GM18909 (cell line): ENCODE results near the gene DMRTB1.

ENCODE experiments used
- ATAC-seq: cut with Tn5 transposase; IDR thresholded peaks from one replicate; pipeline ENCODE4 v1.9.1; 2021; ENCODE audit warnings: mild to moderate bottlenecking; ENCODE audit not compliant: unreplicated experiment, poor library complexity

The DMRTB1 gene

DNA sequence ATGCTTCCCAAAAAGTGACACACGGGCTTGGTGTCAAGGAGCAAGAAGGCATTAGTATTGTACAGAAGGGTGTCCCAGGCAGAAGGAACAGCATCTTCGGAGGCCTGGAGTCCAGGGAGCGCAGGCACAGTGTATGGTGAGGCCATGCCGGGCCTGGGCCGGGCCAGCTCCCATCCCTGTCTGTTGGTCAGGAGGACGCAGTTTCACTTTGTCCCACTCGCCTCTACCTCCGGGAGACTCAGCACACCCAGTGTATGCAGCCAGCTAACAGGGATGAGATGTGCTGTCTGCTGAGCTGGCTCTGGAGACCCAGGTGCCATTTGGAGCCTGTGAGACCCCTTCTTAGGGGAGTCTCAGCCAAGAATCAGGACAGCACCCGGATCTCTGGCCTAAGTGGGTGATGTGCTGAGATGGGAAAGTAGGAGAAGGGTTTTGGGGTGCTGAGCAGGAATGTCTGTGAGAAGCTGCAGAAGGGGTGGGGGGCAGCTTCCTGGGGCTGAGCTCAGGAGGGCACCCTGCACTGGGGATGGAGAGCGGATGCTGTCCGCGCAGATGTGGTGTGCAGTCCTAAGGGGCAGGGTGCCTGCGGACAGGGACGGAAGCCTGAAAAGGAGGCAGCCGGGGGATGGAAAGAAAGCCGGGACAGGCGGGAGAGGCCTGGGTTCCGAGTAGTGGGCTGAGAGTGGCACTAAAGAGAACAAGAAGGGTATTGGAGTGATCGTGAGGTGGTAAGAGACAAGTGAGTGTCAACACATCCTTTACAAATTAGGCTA, 25.7 kb downstream of the DMRTB1 start:
- ATAC-seq: no peak

DNA sequence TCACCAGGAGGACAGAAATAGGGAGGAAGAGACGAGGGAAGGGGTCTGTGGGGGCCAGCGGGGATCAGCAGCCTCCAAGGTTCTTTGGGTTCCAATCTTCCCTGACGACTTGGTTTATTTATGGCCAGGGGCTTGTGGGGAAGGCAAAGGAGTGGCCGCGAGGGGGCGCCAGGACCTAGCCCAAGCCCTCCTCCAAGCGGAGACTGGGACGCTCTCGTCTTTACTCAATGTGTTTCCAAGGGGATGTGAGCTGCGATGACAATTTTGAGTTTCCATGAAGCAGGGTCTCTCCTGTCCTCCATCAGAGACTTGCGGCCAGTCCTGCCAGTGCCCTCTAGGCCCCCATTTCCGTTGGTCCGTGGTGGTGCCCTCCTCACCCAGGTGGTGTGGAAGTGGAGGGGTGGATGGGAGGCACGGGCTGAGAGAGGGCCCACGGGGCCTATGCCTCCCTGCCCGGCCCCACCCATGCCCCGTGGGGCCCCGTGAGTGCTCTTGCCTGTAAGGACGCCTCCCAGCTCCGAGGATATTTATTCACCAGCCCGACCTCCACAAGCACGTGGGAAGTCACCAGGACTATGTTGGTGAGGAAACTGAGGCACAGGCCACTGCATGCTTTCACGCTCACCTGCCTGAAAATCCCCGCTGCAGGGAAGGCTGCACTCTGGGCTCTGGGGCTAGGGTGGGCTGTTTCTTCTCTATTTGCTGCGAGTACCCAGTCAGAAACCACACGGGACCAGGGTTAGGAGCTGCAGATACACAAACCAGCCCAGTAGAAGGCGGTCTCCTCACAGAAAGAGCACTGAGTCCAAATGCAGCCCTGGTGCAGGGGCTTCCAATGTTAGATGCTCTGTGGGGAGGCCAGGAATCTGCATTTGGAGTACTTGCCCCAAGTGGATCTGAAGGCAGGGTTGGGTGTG, 26.5 kb downstream of the DMRTB1 start:
- no peak for ATAC-seq

DNA sequence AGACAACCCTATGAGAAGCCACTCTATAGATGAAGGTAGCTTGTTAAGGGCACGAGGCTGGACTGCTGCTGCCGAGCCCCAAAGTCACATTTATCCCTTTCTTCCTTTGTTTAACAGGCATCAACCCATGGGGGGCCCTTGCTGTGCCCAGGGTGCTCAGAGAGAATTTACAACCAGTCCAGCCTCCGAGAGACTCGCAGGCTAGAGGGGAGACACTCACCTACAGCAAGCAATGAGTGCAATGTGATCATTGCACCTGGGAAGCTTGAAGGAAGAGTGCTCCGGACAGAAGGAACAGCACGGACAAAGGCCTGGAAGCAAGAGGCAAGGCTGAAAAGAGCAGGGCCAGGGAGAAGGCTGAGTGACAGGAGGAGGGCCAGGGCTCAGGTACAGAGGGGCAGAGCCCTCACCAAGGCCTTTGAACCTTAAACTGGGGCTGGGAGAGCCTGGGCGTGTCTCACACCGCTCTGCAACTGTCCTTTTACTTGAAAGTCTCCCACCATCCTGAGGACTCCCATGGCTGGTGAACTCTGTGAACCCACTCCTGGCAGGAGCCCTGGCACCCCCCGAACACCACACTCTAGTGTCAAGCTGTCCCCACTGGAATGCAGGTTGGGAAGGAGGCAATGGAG, 27.3 kb downstream of the DMRTB1 start:
- no peak for ATAC-seq

DNA sequence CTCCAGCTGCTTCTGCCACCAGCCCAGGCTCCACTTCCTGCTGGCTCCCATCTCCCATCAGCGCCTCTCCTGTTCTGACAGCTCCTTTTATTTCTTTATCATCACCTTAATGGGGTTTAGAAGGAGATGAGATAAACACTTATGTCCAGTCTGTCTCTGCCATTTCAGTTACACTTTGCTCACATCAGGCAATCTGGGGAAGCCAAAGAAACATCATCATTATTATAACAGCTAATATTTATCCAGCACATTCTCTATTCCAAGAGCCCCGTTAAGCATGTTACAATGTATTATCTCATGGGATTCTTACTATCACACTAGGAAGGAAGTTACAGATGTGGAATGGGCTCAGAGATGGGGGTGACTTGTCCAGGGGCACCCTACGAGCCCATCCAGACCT, 31.2 kb downstream of the DMRTB1 start:
- ATAC-seq: no peak

DNA sequence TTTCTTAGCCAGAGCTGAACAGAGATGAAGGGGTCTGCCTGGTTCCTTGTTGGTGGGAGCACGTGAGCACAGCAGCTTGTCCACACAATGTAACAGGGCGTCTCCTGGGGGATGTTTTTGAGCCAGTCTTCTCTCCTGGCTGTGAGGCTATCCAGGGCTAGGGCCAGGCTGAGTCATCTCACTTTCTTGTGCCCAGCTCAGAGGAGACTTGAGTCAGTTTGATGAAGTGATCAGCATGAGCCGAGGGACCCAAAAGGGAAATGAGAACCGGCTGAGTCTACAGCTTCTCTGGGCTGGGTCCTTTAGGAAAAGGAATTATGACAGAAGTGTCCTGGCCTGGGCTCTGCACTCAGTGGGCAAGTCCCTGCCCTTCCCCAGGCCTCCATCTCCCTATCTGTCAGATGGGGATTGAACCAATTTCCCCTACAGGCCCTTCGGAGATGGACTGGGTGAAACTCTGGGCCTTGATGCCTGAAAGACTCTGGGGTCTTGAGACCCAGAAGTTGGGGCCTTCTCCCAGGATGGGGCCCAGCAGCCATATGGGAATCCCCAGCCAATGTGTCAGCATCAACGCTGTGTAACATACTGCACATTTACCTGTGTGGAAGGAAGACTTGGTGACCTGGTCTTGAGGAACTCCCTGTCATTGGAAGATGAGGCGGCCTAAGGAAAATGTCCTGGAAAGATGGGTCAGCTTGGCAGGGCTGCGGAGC, 36.6 kb downstream of the DMRTB1 start:
- ATAC-seq: no peak

DNA sequence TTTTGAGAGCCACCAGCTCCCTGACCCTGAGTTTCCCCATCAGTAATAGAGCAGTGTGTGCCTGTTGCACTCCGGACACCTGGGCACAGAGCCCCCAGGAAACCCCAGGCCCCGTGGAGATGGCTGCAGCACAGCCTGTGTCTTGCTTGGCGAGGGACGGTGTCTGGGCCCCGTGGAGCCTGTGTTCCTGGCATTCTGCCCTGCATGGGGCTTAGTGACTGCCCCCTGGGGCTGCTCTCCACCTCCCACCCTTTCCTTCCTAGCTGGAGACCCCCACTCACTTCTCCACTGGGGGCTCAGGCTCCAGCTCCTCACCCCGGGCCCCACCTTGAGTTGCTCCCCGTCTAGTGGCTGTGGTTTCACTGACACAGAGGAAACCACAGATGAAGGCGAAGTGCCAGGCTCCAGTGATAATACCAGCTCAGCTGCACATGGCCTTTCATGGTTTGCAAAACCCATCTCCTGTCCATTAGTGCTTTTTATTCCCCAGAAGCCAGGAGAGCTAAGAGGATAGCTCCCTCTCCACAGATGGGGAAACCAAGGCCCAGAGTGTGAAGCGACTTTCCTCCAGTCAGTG, 39.4 kb downstream of the DMRTB1 start:
- no peak for ATAC-seq

DNA sequence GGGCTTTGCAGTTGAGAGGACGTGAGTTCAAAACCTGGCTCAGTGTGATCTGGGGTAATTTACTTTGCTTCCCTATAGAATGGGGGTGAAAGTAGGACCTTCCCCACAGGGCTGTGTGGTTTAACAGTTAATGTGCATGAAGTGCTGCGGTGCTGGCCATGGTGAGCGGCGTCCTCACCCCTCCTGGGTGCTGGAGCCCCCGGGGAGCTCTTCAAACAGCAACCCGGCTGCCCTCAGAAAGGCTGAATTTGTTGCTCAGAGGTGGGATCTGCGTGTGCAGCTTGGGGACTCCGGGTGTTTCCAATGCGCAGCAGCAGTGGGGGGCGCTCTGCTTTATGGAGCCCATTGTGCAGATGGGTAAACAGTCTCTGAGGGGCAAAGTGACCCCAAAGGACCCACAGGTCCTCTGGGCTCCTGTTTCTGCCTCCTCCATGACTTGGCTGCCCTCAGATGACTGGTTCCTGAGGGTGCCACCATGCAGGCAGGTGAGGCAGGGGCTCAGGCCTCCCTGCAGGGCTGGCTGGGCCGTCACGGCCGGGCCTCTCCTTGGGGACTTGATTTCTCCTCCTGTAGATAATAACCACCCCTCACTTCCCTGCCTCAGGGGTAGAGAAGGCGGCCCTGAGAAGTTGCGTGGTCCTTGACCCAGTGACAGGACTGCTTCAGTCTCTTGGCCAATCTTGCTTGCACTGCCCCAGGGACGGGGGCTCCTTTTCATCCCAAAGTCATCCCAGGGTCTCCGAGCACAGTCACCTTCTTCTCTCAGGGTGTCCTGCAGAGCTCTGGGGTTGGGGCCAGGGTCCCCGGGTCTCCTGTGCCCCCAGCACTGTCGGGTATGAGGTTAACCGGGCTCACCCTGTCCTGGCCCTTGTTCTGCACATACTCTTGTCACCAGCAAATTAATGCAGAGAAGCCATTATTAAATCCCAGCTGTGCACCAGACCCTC, 40.3 kb downstream of the DMRTB1 start:
- no peak for ATAC-seq

DNA sequence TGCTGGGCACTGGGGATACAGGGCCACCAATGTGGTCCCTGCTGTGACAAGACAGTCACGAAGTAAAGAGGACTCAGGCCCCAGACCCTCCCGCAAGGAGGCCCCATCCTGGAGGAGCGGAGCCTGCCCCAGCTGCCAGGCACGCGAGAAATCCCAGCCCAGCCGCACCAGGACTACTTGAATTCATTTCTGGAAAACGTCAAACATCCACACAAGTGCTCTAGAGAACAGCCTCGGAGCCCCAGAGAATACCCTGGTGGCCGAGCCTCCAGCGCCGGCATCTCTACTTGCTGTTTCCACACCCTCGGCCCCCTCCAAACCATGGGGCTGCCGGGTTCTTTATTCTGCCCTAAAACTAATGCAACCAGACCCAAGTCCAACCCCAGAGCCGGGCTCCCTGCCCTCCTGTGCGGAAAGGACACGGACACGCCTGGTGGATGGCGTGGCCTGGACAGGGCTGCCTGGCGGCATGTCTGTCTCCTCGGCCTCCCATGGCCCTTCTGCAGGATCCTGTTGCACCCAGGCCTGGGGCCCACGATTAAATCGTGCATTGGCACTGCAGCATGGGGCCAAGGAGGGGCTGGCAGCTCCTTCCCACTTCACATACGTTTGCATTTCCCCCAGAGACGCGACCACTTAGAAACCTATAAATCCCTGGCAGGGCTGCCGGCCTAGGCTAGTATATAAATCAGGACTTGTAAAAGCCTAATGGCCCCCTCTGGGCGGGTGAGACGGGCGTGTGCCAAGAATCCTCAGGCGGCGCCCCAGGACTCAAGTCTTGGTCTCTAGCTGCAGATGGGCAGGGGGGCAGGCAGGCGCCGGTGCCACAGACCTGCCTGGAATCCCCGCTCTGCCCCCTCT, 41.2 kb downstream of the DMRTB1 start:
- no peak for ATAC-seq

DNA sequence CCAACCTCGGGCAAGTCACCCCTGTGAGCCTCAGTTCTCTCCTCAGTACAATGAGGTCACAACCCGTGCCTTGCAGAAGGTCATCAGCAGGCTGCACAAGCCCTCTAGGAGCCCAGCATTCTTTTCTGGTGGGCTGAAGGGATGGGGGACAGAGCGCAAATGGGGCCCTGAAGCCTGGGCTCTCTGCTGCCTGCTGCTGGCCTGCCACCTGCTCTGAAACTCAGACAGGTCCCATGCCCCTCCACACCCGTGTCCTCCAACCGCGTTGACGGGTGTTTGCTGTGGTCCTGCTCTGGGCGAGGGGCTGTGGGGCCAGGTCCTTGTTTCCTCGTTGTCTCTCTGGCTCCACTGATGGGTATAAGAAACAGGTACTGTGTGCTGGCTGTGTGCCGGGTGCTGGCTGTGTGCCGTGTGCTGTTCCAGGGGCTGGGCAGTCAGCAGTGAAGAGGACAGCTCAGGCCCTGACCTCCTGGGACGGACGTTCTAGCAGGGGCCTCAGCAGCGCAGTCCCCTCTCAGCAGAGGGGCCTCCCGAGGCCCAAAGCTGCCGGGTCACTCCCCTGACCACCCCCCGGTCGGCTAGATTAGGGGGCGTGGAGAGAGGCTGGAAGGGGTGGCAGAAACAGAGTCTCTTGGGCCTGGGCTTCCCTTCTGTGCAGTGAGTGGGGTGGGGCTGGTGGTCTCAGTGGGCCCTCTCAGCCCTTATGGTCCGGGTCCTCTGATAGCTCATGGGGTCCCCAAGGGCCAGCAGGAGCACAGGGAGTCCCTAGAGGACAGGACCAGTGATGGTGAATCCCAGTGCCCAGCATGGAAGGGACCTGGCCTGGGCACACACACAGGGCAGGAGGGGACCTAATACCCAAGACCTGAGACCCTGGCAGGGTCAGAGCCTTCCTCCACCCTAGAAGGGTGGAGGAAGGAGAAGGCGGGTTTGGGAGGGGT, 42.1 kb downstream of the DMRTB1 start:
- no peak for ATAC-seq

DNA sequence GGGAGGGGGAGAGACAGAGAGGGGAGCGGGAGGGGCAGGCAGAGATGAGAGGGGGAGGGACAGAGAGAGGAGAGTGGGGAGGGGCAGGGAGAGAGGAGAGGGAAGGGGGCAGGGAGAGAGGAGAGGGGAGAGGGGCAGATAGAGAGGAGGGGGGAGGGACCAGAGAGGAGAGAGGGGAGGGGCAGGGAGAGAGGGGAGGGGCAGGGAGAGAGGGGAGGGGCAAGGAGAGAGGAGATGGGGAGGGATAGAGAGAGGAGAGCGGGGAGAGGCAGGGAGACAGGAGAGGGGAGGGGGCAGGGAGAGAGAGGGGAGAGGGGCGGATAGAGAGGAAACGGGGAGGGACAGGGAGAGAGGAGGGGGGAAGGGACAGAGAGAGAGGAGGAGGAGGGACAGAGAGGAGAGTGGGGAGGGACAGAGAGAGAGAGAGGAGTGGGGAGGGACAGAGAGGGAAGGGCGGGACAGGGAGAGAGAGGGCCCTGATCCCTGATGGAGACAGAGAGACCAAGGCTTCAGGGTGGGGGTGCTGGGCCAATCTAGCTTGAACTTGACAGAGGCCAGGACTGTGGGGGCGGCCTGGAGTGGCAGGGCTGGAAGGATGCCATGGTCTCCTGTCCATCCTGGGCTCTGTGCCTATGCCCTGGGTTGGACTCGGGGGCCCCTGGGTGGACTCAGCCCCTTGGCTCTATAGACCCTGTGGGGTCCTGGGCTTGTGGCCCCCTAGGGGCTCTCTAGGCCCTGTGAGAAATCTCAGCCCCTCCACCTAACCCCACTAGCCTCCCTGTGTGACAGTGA, 43.6 kb downstream of the DMRTB1 start:
- ATAC-seq: no peak

DNA sequence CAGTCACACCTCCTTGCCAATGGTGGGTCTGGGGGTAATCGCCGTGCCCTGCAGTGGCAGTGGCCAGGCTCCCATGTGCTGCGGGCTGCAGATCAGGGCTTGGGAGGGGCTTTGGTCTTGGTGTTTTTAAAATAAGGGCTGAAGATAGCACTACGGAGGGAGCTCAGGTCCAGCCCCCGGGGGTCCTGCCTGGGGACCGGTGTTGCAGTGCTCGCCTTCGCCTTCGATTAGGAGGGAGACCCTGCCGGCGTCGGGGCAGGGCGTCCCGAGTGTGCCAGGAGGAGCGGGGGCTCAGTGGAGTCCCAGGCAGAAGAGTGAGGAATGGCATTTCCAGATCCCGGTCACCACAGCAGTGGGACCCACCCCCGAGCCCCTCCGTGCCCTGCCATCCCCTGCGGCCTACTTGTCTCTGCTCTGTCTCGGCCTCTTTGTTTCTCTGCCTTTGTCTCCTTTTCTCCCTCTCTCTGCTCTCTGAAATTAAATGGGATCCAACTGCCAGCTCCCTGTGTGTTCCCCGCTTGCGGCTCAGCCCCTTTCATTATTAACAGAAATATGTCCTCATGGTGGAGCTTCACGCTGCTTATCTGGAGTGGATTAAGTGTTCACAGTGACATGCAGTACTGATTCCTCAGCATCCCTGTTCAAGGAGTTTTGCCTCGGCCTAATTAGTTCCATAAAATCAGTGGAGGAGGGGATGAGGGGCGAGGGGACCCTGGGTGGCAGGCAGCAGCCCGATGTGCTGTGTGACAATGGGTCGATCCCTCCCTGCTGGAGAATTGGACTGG, 44.4 kb downstream of the DMRTB1 start:
- ATAC-seq: no peak

DNA sequence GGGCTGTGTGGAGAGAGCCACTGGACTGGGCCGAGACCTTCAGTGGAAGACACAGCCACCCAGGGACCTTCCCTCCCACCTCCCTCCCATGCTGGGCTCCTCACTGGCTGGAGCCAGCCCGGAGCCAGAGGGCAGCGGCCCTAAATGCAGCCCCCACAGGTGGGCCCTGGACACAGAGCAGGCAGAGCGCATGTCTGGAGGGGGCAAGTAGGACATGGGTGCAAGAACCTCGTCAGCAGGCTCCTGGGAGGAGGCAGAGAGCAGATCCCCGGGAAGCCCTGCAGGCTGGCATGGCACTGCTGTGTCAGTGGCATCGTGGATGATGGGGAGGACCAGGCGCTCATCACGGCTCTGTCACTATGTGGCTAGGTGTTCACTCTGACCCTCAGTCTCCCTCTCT, 45.7 kb downstream of the DMRTB1 start:
- no peak for ATAC-seq

DNA sequence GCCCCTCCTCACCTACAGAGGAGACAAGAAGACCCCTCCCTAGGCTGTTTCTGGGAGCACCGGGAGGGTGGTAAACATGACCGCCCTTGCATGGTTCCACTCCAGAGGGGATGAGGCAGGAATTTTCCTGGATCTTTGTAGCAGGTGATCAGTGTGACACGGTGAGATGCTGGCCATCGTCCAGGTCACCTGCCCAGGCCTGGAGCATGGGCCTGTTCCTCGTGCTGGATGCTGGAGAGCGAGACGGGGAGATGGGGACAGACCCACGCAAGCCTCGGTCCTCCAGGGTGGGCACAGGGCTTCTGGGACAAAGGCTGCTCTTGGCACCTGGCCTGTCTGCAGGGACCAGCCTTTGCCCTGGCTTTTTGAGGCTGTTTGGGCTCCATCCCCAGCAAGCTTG, 46.2 kb downstream of the DMRTB1 start:
- ATAC-seq: no peak

DNA sequence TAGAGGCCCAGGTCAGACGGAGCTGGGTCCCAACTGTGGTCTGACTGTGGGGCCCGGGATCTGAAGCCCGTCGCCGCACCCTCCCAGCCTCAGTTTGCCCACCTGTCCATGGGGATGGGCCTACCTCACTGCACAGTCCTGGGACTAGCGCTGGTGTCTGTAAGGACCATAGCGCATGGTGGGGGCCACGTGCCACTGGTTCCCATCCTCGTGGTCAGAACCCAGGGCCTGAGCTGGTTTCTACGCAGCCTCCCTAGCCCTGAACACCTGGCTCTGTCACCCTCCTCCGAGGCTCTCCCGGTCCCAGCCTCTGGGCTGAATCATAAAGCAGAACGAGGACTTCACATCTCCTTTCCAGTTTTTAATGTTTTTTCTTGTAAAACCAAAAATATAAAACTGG, 46.7 kb downstream of the DMRTB1 start:
- no peak for ATAC-seq

DNA sequence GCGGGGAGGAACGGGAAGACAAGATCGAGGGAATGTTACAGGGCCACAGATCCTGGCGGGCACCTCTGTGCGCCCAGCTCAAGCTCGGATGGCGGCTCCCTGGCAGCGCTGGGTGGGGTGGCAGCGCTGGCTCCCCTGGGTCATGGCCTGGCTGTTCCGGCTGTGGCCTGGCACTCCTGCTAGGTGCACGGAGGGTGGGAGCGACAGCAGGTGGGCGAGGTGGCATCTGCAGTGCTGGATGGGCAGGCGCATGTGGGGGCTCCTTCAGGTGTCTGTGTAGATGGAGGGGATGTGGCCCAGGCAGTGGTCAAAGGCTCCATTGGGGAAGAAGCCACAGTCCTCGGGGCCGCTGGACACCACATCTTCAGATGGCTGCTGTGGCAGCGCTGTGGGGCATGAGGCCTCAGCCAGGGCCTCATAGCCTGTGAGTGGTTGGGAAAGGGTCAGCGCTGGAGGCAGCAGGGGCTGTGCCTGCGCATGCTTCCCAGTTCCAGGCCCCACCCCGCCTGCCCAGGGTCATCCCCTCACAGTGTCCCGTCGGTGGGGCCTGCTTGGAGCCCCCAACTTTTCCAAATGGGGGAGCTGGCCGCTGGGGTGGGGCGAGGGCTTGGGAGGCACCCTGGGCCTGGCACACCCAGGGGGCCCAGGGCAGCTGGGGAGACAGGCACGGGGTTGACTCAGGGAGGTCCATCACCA, 47.3 kb downstream of the DMRTB1 start:
- ATAC-seq: no peak
